ENCODE data around the gene PAPSS1. TPM values are rescaled to one million over a fixed set of nuclear protein-coding genes. Genes with fewer than 3 reads are reported as not detected.

Gene PAPSS1
- 63.7 and 83.9 TPM in 2 replicates for total RNA-seq

DNA sequence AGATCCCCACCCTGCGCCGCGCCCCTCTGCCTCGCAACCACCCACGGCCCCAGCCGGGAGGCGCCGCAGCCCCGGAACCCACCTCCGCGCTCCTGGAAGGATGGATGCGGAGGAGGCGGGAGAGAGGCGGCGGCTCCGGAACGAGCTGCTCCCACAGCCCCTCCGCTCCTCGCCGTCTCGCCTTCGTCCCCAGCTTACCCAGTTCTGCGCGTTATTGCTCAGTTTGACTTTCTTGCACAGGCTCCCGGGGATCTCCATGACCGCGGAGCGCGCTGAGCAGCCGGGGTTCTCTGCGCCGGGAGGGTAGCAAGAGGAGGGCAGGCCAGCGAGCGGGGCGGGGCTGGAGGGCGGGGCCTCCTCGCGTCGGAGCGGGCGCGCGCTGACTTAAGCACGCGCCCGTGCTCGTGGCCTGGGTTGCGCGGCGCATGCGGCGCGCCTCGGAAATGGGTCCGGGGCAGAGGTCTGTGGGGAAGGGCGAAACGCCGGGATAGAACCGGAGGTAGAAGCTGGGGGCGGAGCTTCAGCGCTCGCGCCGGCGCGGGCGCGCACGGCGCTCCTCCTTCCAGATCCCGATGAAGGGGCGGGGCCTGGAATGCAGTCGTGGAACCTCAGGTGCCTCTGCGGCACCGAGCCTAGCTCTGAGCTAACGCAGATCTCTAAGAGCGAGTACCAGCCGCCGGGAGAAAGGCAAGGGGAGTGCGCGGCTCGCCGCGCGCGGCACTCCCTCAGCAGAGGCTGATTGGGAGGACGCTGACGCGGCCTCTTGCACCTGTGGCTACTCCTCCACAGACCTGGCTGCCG lies at the start of gene PAPSS1:
PAPSS1 (minus strand) TSS at position 313 of the 801 bp plus-strand sequence; CDS start at position 258, 55 bp downstream.

Other genes starting within 250 kb of the PAPSS1 start
- gene SGMS2, start 104.7 kb upstream of the PAPSS1 start, total RNA-seq, result 114 and 180 TPM in 2 replicates
- gene CYP2U1, start 211.3 kb upstream of the PAPSS1 start, total RNA-seq, result 14.1 and 32.1 TPM in 2 replicates